GM12878 (cell line): ENCODE measurements around the gene IL19. TPM values are rescaled to one million over a fixed set of nuclear protein-coding genes. Genes with fewer than 3 reads are reported as not detected.

Source experiments
- ATAC-seq: fragments of 200-7000 bp; cut with Tn5 transposase; 3 replicates; pipeline ENCODE4 v1.9.1; 2020; ENCODE audit warnings: mild to moderate bottlenecking, moderate library complexity
- BruUV-seq: library from RNA; stranded (reverse); fragments of 400-500 nt; replicated peaks from 2 replicates; lab custom pipeline; 2021; lab: Mats Ljungman, UMichigan
- CTCF ChIA-PET: fragments of 300-600 bp; sonication (Branson Sonifier 250); formaldehyde crosslinking; extraction: SDS; loops from one replicate; lab custom pipeline; 2021; ENCODE audit warnings: inconsistent platforms; lab: Yijun Ruan, JAX
- POLR2A ChIA-PET: fragments of 350-600 bp; formaldehyde crosslinking; extraction: SDS; loops from one replicate; lab custom pipeline; 2021; ENCODE audit warnings: inconsistent platforms; lab: Charles Lee
- RAD21 ChIA-PET: fragments of 300-600 bp; sonication (Branson Sonifier 250); formaldehyde crosslinking; loops from one replicate; lab custom pipeline; 2023; ENCODE audit warnings: antibody characterized with exemption; ENCODE audit not compliant: unreplicated experiment; lab: Charles Lee
- SMC1A ChIA-PET: fragments of 300-600 bp; sonication (Branson Sonifier 250); formaldehyde crosslinking; loops from one replicate; lab custom pipeline; 2023; ENCODE audit not compliant: unreplicated experiment, uncharacterized antibody; lab: Charles Lee
- DNase-seq: peaks from one replicate; pipeline ENCODE4 v3.0.0-alpha.2; 2011; ENCODE audit warnings: low read depth, low spot score
- FAIRE-seq: peaks from 3 replicates; lab custom pipeline; 2011; peaks lifted over from hg19 to GRCh38; lab: Jason Lieb, UNC
- H2AFZ ChIP-seq: 2 replicates; pipeline ENCODE4 v1.6.0; 2011; ENCODE audit warnings: low read depth, low read length, control low read depth; ENCODE audit not compliant: control insufficient read depth
- H3K27ac ChIP-seq: 2 replicates; pipeline ENCODE4 v1.5.1; 2011; ENCODE audit warnings: control low read depth; ENCODE audit not compliant: control insufficient read depth, insufficient read depth
- H3K27me3 ChIP-seq, 2 experiments: replicated peaks in 1 of 2; 2 replicates each; pipeline versions ENCODE4 v1.6.0 to v1.6.1; 2011; ENCODE audit warnings: low read length in 1 of 2; ENCODE audit not compliant: control insufficient read depth in 2 of 2, insufficient read depth in 2 of 2
- H3K36me3 ChIP-seq, 2 experiments: 2 replicates each; pipeline ENCODE4 v1.5.1; 2011; ENCODE audit warnings: low read length in 1 of 2; ENCODE audit not compliant: control insufficient read depth in 2 of 2, insufficient read depth in 2 of 2
- H3K4me1 ChIP-seq: 2 replicates; pipeline ENCODE4 v1.6.1; 2011; ENCODE audit warnings: mild to moderate bottlenecking, low read length, moderate library complexity, mixed read lengths; ENCODE audit not compliant: control insufficient read depth, insufficient read depth
- H3K4me2 ChIP-seq: 2 replicates; pipeline ENCODE4 v1.6.0; 2011; ENCODE audit warnings: control low read depth; ENCODE audit not compliant: control insufficient read depth, insufficient read depth
- H3K4me3 ChIP-seq: fragments of 200-600 bp; sonication (generic); 2 replicates; pipeline ENCODE4 v1.5.1; 2016
- H3K79me2 ChIP-seq: 2 replicates; pipeline ENCODE4 v1.6.0; 2011; ENCODE audit warnings: low read length; ENCODE audit not compliant: control insufficient read depth, insufficient read depth
- H3K9ac ChIP-seq: 2 replicates; pipeline ENCODE4 v1.8.0; 2011; ENCODE audit warnings: low read length, control low read depth, mixed read lengths; ENCODE audit not compliant: control insufficient read depth, insufficient read depth
- H3K9me3 ChIP-seq: replicated peaks from 3 replicates; pipeline ENCODE4 v1.5.1; 2011; ENCODE audit warnings: mild to moderate bottlenecking, low read length; ENCODE audit not compliant: control insufficient read depth, insufficient read depth
- H4K20me1 ChIP-seq: 2 replicates; pipeline ENCODE4 v1.6.0; 2011; ENCODE audit not compliant: control insufficient read depth, insufficient read depth
- BCL11A ChIP-seq: IDR thresholded peaks from 2 replicates; pipeline ENCODE4 v1.6.1; 2011; ENCODE audit warnings: low read depth, low read length
- BHLHE40 ChIP-seq, 2 experiments: fragments of 450-650 bp in 1 of 2; IDR thresholded peaks; 2 replicates each; pipeline ENCODE4 v1.6.1; 2011 to 2017; ENCODE audit warnings: low read depth in 2 of 2, borderline replicate concordance in 1 of 2, improper control_type of control experiment in 1 of 2, low read length in 1 of 2, mild to moderate bottlenecking in 1 of 2
- KAT2A ChIP-seq: conservative IDR thresholded peaks from 2 replicates; pipeline ENCODE4 v1.6.1; 2011; ENCODE audit warnings: low read depth, low read length; ENCODE audit not compliant: control insufficient read depth
- MXI1 ChIP-seq: fragments of 150-350 bp; IDR thresholded peaks from 2 replicates; pipeline ENCODE4 v1.6.1; 2011; ENCODE audit warnings: low read depth, mild to moderate bottlenecking, inconsistent platforms, low read length, improper control_type of control experiment
- POLR2AphosphoS2 ChIP-seq: IDR thresholded peaks from 2 replicates; pipeline ENCODE4 v1.6.1; 2011; ENCODE audit warnings: low read depth, mild to moderate bottlenecking, low read length, improper control_type of control experiment, moderate library complexity
- SRF ChIP-seq, 2 experiments: IDR thresholded peaks; 2 replicates each; pipeline ENCODE4 v1.6.1; 2011; ENCODE audit warnings: low read depth in 2 of 2, low read length in 2 of 2, mild to moderate bottlenecking in 1 of 2, moderate library complexity in 1 of 2
- TBL1XR1 ChIP-seq: IDR thresholded peaks from 2 replicates; pipeline ENCODE4 v1.6.1; 2012; ENCODE audit warnings: low read depth, low read length, improper control_type of control experiment
- WRNIP1 ChIP-seq: IDR thresholded peaks from 2 replicates; pipeline ENCODE4 v1.6.1; 2011; ENCODE audit warnings: low read depth, low read length, improper control_type of control experiment, borderline replicate concordance
- ZNF384 ChIP-seq: IDR thresholded peaks from 2 replicates; pipeline ENCODE4 v1.6.1; 2012; ENCODE audit warnings: low read depth, mild to moderate bottlenecking, low read length, improper control_type of control experiment, borderline replicate concordance
- WGBS: methylation state at CpG from one replicate; pipeline ENCODE4 v1.1.6; 2016; ENCODE audit warnings: low lambda C conversion rate; ENCODE audit not compliant: insufficient replicate concordance, insufficient coverage; ENCODE audit errors: missing lambda C conversion rate; 5-methylcytosine and 5-hydroxymethylcytosine counted together
- in situ Hi-C: fragments of 300-500 bp; cut with MboI; formaldehyde crosslinking; loops from 9 replicates; pipeline ENCODE4 v1.14.3; 2018; ENCODE audit warnings: mixed read lengths
- intact Hi-C: fragments of 100-400 bp; cut with micrococcal nuclease; formaldehyde crosslinking; loops from one replicate; pipeline ENCODE4 v1.14.2; 2022; ENCODE audit not compliant: unreplicated experiment
- polyA plus RNA-seq, 11 experiments: library from polyadenylated mRNA; depleted of rRNA in 4 of 11; unstranded in 6 of 11; stranded (reverse) in 5 of 11; fragments of >200 nt; fragmentation: Nextera tagmentation in 4 of 11; fragmentation: Illumina TruSeq in 1 of 11; extraction: Ambion mirVana in 4 of 11; extraction: Trizol in 1 of 11; gene quantifications; 1 replicate in 1 of 11; 2 replicates in 10 of 11; pipeline versions ENCODE4 v1.2.1 to v1.2.3, GENCODE V29; 2011 to 2016; ENCODE audit warnings: inconsistent platforms in 2 of 11, missing spikeins in 2 of 11, low read depth in 1 of 11
- total RNA-seq, 4 experiments: library from RNA; depleted of rRNA in 3 of 4; stranded (reverse); fragments of >200 nt in 3 of 4; fragmentation: Illumina TruSeq in 1 of 4; extraction: Trizol in 1 of 4; gene quantifications; 2 replicates each; pipeline versions ENCODE4 v1.2.1 to v1.2.3, GENCODE V29; 2013 to 2021
- TF ChIP-seq, protein P1 (sequence below): fragments of 450-650 bp; IDR thresholded peaks from 2 replicates; pipeline ENCODE4 v1.6.1; 2018; ENCODE audit warnings: borderline replicate concordance, mild to moderate bottlenecking; ENCODE audit not compliant: partially characterized antibody
- TF ChIP-seq, protein P2 (sequence below): fragments of 450-650 bp; formaldehyde crosslinking; IDR thresholded peaks from 2 replicates; pipeline ENCODE4 v1.4.0; 2020; ENCODE audit warnings: mild to moderate bottlenecking, moderate library complexity
- TF ChIP-seq, protein P3 (sequence below): fragments of 450-650 bp; IDR thresholded peaks from 2 replicates; pipeline ENCODE4 v1.6.1; 2017; ENCODE audit warnings: low read depth, mild to moderate bottlenecking, moderate library complexity

IL19 gene
- total and polyA plus RNA-seq, 10 of the 15 experiments (the other 5 are each of a cell fraction or from before 2014, with no cell fraction given), result 0.10 to 0.73 (median 0.28) TPM; not detected in 6

DNA sequence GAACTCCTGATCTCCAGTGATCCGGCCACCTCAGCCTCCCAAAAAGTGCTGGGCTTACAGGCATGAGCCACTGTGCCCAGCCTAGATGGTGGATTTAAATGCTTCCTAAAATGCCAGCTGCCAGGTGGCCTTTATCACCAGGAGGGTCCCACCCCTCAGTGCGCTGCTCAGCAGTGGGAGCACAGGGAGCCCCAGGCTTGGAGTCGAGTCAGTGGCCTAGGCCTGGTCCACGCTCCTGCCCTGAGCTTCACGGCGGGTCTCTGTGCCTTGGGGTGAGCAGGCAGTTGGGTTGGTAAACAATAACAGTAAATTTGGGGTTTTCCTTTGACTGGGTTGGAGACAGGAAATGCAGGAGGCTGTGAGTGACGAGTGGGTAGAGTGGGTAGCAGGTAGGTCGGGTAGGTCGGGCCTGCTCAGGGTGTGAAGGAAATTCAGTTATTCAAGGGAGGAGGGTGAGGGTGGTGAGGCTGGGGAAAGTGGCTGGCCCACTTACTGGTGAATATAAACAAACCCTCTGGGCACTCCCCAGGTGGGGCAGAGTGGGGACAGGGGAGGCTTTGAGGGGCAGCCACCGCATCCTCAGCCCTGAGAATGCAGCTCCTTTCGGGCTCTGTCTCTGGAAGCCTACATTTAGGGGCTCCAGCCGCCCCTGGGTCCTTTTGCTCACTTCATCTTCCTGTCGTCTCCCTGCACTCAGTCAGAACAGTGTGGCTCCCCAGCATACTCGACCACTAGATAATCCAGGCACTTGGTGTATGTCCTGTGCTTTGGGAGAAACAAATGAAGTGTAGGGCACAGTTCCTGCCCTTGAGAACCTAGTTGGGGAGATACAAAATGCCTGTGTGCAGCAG lies 33.5 kb upstream of the IL19 start:
- Histone ChIP-seq H3K4me3 (no peak overlapping the region), H3K9me3 (no peaks in the 10 kb centered on the region), H3K27ac (peak overlapping the region; percentile 40), H4K20me1 (peaks cover 3% of the 10 kb centered on the region), H3K9ac (0 out of 2 replicates have a peak overlapping the region, but pooled peaks have one; percentile 5), H3K4me2 (no peak overlapping the region), H3K27me3 (no peaks in the 10 kb centered on the region), H2AFZ (no peak overlapping the region), H3K36me3 (peaks cover 21 to 22% of the 10 kb centered on the region in 2 experiments; a peak in 3 of 4 replicates), H3K4me1 (peaks cover 51% of the 10 kb centered on the region), H3K79me2 (no peaks in the 10 kb centered on the region)
- RAD21 ChIA-PET, result interaction anchor here (0.7 to 9.3 kb wide), 14 partner anchors 12 to 246 kb away, joined by 3 to 297 read pairs (median 8); partner anchors contain the start of genes IL10 and IL19
- in situ Hi-C loops, result loop anchor here (5.0 kb wide), 2 partner anchors 35 to 65 kb away; partner anchors contain the start of genes IL10 and IL19
- 79% methylated on average over 14 of the region's 14 CpGs for WGBS
- DNase-seq, result no peak
- no peak for ATAC-seq
- intact Hi-C loops, result loop anchor here (5.0 kb wide), 1 partner anchor 675 kb away; no protein-coding TSS in a partner anchor
- TF ChIP-seq BCL11A (no peak), MXI1 (no peak), ZNF384 (no peak), POLR2AphosphoS2 (no peak), KAT2A (no peak), SRF (IDR thresholded peaks at IDR 0.05; ENCODE audit: low read depth in 2 of 2, low read length in 2 of 2) (no peak), BHLHE40 (IDR thresholded peaks at IDR 0.05; ENCODE audit: borderline replicate concordance in 1 of 2, low read depth in 2 of 2, low read length in 1 of 2) (no peak), WRNIP1 (no peak), TBL1XR1 (no peak)
- TF ChIP-seq, protein P1, sequence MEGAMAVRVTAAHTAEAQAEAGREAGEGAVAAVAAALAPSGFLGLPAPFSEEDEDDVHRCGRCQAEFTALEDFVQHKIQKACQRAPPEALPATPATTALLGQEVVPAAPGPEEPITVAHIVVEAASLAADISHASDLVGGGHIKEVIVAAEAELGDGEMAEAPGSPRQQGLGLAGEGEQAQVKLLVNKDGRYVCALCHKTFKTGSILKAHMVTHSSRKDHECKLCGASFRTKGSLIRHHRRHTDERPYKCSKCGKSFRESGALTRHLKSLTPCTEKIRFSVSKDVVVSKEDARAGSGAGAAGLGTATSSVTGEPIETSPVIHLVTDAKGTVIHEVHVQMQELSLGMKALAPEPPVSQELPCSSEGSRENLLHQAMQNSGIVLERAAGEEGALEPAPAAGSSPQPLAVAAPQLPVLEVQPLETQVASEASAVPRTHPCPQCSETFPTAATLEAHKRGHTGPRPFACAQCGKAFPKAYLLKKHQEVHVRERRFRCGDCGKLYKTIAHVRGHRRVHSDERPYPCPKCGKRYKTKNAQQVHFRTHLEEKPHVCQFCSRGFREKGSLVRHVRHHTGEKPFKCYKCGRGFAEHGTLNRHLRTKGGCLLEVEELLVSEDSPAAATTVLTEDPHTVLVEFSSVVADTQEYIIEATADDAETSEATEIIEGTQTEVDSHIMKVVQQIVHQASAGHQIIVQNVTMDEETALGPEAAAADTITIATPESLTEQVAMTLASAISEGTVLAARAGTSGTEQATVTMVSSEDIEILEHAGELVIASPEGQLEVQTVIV, result no peak
- TF ChIP-seq, protein P2, sequence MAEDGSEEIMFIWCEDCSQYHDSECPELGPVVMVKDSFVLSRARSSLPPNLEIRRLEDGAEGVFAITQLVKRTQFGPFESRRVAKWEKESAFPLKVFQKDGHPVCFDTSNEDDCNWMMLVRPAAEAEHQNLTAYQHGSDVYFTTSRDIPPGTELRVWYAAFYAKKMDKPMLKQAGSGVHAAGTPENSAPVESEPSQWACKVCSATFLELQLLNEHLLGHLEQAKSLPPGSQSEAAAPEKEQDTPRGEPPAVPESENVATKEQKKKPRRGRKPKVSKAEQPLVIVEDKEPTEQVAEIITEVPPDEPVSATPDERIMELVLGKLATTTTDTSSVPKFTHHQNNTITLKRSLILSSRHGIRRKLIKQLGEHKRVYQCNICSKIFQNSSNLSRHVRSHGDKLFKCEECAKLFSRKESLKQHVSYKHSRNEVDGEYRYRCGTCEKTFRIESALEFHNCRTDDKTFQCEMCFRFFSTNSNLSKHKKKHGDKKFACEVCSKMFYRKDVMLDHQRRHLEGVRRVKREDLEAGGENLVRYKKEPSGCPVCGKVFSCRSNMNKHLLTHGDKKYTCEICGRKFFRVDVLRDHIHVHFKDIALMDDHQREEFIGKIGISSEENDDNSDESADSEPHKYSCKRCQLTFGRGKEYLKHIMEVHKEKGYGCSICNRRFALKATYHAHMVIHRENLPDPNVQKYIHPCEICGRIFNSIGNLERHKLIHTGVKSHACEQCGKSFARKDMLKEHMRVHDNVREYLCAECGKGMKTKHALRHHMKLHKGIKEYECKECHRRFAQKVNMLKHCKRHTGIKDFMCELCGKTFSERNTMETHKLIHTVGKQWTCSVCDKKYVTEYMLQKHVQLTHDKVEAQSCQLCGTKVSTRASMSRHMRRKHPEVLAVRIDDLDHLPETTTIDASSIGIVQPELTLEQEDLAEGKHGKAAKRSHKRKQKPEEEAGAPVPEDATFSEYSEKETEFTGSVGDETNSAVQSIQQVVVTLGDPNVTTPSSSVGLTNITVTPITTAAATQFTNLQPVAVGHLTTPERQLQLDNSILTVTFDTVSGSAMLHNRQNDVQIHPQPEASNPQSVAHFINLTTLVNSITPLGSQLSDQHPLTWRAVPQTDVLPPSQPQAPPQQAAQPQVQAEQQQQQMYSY (CRISPR knock-in tag), result no peak
- TF ChIP-seq, protein P3, sequence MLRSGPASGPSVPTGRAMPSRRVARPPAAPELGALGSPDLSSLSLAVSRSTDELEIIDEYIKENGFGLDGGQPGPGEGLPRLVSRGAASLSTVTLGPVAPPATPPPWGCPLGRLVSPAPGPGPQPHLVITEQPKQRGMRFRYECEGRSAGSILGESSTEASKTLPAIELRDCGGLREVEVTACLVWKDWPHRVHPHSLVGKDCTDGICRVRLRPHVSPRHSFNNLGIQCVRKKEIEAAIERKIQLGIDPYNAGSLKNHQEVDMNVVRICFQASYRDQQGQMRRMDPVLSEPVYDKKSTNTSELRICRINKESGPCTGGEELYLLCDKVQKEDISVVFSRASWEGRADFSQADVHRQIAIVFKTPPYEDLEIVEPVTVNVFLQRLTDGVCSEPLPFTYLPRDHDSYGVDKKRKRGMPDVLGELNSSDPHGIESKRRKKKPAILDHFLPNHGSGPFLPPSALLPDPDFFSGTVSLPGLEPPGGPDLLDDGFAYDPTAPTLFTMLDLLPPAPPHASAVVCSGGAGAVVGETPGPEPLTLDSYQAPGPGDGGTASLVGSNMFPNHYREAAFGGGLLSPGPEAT, result no peak
- BruUV-seq, result no TSS peak
- SMC1A ChIA-PET, result interaction anchor here (1.1 to 6.4 kb wide), 11 partner anchors 18 to 246 kb away, joined by 3 to 417 read pairs (median 8); partner anchors contain the start of genes IL10 and IL19
- POLR2A ChIA-PET, result interaction anchor here (0.8 to 3.5 kb wide), 7 partner anchors 33 to 249 kb away, joined by 3 to 24 read pairs (median 3); partner anchors contain the start of gene IL19
- FAIRE-seq, result no peak
- CTCF ChIA-PET, result interaction anchor here (0.6 to 20.3 kb wide), 22 partner anchors 13 to 244 kb away, joined by 3 to 805 read pairs (median 4); partner anchors contain the start of genes DYRK3, IL10 and IL19
